OCI-LY1 (cell line): ENCODE measurements around the gene BOC.

Source experiments
- H2AFZ ChIP-seq: fragments of 200-600 bp; sonication (generic), shearing (Covaris generic); 2 replicates; pipeline ENCODE4 v1.6.0; 2014; ENCODE audit warnings: antibody characterized with exemption, mild to moderate bottlenecking, low read length
- H3F3A ChIP-seq: fragments of 200-600 bp; sonication (generic), shearing (Covaris generic); 2 replicates; pipeline ENCODE4 v1.6.0; 2014; ENCODE audit warnings: mild to moderate bottlenecking, antibody characterized with exemption, low read length, moderate library complexity; ENCODE audit not compliant: insufficient read depth
- H3K27ac ChIP-seq: fragments of 200-600 bp; sonication (generic); 2 replicates; pipeline ENCODE4 v1.5.1; 2014; ENCODE audit warnings: low read length, mixed run types, mild to moderate bottlenecking, low read depth; ENCODE audit not compliant: poor library complexity, severe bottlenecking
- H3K27me3 ChIP-seq: fragments of 200-600 bp; sonication (generic); 2 replicates; pipeline ENCODE4 v1.6.0; 2014; ENCODE audit warnings: antibody characterized with exemption, mild to moderate bottlenecking, low read length, moderate library complexity; ENCODE audit not compliant: insufficient read depth
- H3K36me3 ChIP-seq: fragments of 200-600 bp; sonication (generic); 2 replicates; pipeline ENCODE4 v1.6.1; 2014; ENCODE audit warnings: mild to moderate bottlenecking, antibody characterized with exemption, low read length, moderate library complexity, mixed read lengths; ENCODE audit not compliant: insufficient read depth
- H3K4me1 ChIP-seq: fragments of 200-600 bp; sonication (generic); 2 replicates; pipeline ENCODE4 v1.5.1; 2014; ENCODE audit warnings: mild to moderate bottlenecking, low read length, moderate library complexity; ENCODE audit not compliant: insufficient read depth, severe bottlenecking
- H3K4me2 ChIP-seq: fragments of 200-600 bp; sonication (generic), shearing (Covaris generic); 2 replicates; pipeline ENCODE4 v1.6.1; 2014; ENCODE audit warnings: low read length
- H3K4me3 ChIP-seq: fragments of 200-600 bp; sonication (generic); 2 replicates; pipeline ENCODE4 v1.5.1; 2014; ENCODE audit warnings: low read length, low read depth, mild to moderate bottlenecking, mixed read lengths; ENCODE audit not compliant: poor library complexity, severe bottlenecking
- H3K79me2 ChIP-seq: fragments of 200-600 bp; shearing (Covaris generic); 2 replicates; pipeline ENCODE4 v1.6.1; 2016; ENCODE audit warnings: mixed run types, low read length, mixed read lengths; ENCODE audit not compliant: insufficient read depth
- H3K9ac ChIP-seq: fragments of 200-600 bp; sonication (generic), shearing (Covaris generic); 2 replicates; pipeline ENCODE4 v1.6.1; 2014; ENCODE audit warnings: mild to moderate bottlenecking, low read length, mixed read lengths
- H3K9me2 ChIP-seq: fragments of 200-600 bp; sonication (generic), shearing (Covaris generic); 2 replicates; pipeline ENCODE4 v1.6.1; 2014; ENCODE audit warnings: low read depth, mild to moderate bottlenecking, low read length, mixed read lengths
- H3K9me3 ChIP-seq: fragments of 200-600 bp; shearing (Covaris generic); 2 replicates; pipeline ENCODE4 v1.6.1; 2014; ENCODE audit warnings: low read length, mixed read lengths
- H4K20me1 ChIP-seq: fragments of 200-600 bp; sonication (generic), shearing (Covaris generic); 2 replicates; pipeline ENCODE4 v1.6.0; 2016; ENCODE audit warnings: mild to moderate bottlenecking, low read length; ENCODE audit not compliant: insufficient read depth
- EZH2 ChIP-seq: fragments of 200-600 bp; sonication (generic), shearing (Covaris generic); IDR thresholded peaks from 2 replicates; pipeline ENCODE4 v1.8.0; 2017; ENCODE audit warnings: borderline replicate concordance, mixed run types, mild to moderate bottlenecking, antibody characterized with exemption, low read length, moderate library complexity, mixed read lengths
- TF ChIP-seq, protein P1 (sequence below): fragments of 200-600 bp; sonication (generic), shearing (Covaris generic); IDR thresholded peaks from 2 replicates; pipeline ENCODE4 v1.5.1; 2017; ENCODE audit warnings: mild to moderate bottlenecking, antibody characterized with exemption, low read length, moderate library complexity, mixed read lengths

Gene BOC

GRCh38 chr3:113247675-113248458 is 36.5 kb downstream of the BOC start:
- H3K4me3 ChIP-seq: no peak overlapping the region

DNA sequence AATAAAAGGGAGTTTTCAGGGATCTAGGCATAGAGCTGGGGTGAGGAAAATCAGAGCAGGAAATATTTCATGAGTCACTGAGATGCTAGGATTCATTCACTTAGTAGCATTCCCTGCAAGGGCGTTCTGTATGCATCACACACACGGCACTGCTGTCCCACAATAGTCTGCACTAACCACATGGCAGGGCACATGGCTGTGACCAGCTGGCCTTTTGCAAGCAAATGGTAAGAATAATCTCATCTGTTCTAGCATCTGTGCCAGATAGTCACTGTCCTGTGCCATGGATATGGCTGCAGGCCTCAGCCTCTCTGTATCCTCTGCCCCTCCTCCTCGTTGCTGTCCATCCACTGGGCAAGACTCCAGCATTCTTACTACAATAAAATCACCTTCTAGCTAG is 37.8 kb downstream of the BOC start:
- no peaks in the 10 kb centered on the region for H3K4me1 ChIP-seq
- H2AFZ ChIP-seq: no peak overlapping the region
- H3K79me2 ChIP-seq: no peaks in the 10 kb centered on the region
- no peaks in the 10 kb centered on the region for H3K9me2 ChIP-seq
- H3K4me3 ChIP-seq: no peak overlapping the region
- no peaks in the 10 kb centered on the region for H4K20me1 ChIP-seq
- no peaks in the 10 kb centered on the region for H3F3A ChIP-seq
- TF ChIP-seq EZH2: no peak
- TF ChIP-seq, protein P1, sequence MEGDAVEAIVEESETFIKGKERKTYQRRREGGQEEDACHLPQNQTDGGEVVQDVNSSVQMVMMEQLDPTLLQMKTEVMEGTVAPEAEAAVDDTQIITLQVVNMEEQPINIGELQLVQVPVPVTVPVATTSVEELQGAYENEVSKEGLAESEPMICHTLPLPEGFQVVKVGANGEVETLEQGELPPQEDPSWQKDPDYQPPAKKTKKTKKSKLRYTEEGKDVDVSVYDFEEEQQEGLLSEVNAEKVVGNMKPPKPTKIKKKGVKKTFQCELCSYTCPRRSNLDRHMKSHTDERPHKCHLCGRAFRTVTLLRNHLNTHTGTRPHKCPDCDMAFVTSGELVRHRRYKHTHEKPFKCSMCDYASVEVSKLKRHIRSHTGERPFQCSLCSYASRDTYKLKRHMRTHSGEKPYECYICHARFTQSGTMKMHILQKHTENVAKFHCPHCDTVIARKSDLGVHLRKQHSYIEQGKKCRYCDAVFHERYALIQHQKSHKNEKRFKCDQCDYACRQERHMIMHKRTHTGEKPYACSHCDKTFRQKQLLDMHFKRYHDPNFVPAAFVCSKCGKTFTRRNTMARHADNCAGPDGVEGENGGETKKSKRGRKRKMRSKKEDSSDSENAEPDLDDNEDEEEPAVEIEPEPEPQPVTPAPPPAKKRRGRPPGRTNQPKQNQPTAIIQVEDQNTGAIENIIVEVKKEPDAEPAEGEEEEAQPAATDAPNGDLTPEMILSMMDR: no peak
- no peaks in the 10 kb centered on the region for H3K36me3 ChIP-seq
- H3K27me3 ChIP-seq: no peaks in the 10 kb centered on the region
- H3K9me3 ChIP-seq: no peaks in the 10 kb centered on the region
- no peak overlapping the region for H3K4me2 ChIP-seq
- no peak overlapping the region for H3K9ac ChIP-seq
- H3K27ac ChIP-seq: no peak overlapping the region

More at GRCh38 chr3:113247675-113248458, 36.5 kb downstream of the BOC start:
- Histone ChIP-seq H3K4me1 (no peaks in the 10 kb centered on the region), H3K9me3 (no peaks in the 10 kb centered on the region), H3F3A (no peaks in the 10 kb centered on the region), H3K4me2 (no peak overlapping the region), H3K27me3 (no peaks in the 10 kb centered on the region), H3K9me2 (no peaks in the 10 kb centered on the region), H3K36me3 (no peaks in the 10 kb centered on the region), H4K20me1 (no peaks in the 10 kb centered on the region), H3K9ac (no peak overlapping the region), H3K27ac (no peak overlapping the region), H2AFZ (no peak overlapping the region), H3K79me2 (no peaks in the 10 kb centered on the region)
- TF ChIP-seq, protein P1: no peak
- no peak for TF ChIP-seq EZH2

DNA sequence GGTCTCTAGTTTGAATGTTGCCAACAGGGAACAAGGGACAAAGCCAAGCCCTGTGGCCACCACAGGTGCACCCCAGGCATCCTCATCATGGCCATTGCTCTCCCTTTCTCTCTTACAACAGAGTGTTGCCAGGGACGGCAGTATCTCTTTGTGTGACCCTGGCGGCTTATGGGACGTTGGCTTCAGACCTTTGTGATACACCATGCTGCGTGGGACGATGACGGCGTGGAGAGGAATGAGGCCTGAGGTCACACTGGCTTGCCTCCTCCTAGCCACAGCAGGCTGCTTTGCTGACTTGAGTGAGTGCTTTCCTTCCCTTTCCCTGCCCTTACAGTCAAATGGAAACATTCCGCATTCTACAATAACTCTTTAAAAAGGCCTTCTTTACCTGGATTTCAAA is 38.2 kb downstream of the BOC start:
- Histone ChIP-seq H3K27me3 (no peaks in the 10 kb centered on the region), H3K79me2 (no peaks in the 10 kb centered on the region), H3K9me3 (no peaks in the 10 kb centered on the region), H3K27ac (no peak overlapping the region), H3K9ac (no peak overlapping the region), H3K4me3 (no peak overlapping the region), H4K20me1 (no peaks in the 10 kb centered on the region), H3K36me3 (no peaks in the 10 kb centered on the region), H3K9me2 (no peaks in the 10 kb centered on the region), H3F3A (no peaks in the 10 kb centered on the region), H3K4me2 (no peak overlapping the region), H3K4me1 (no peaks in the 10 kb centered on the region), H2AFZ (no peak overlapping the region)
- TF ChIP-seq EZH2: no peak
- TF ChIP-seq, protein P1: no peak
